Lower lobe of right lung (tissue), 2 donors: ENCODE results near the gene PACS2. TPM values are rescaled to one million over a fixed set of nuclear protein-coding genes. Genes with fewer than 3 reads are reported as not detected.

ENCODE experiments used
- ATAC-seq, 2 donors: fragments of 200-7000 bp; cut with Tn5 transposase; one replicate each; pipeline ENCODE4 v1.9.1; 2020 to 2022; ENCODE audit warnings: mild to moderate bottlenecking in 2 of 2, moderate library complexity in 2 of 2
- DNase-seq: peaks from one replicate; pipeline ENCODE4 v3.0.0-alpha.2; 2020
- H3K27ac ChIP-seq: fragments of 200-600 bp; one replicate; pipeline ENCODE4 v1.8.0; 2022
- H3K27me3 ChIP-seq: fragments of 200-600 bp; one replicate; pipeline ENCODE4 v1.8.0; 2022; ENCODE audit warnings: low read depth
- H3K36me3 ChIP-seq: fragments of 200-600 bp; one replicate; pipeline ENCODE4 v1.8.0; 2022; ENCODE audit warnings: mild to moderate bottlenecking
- H3K4me1 ChIP-seq: fragments of 200-600 bp; one replicate; pipeline ENCODE4 v1.8.0; 2022
- H3K4me3 ChIP-seq: fragments of 200-600 bp; one replicate; pipeline ENCODE4 v1.8.0; 2022; ENCODE audit warnings: mild to moderate bottlenecking
- H3K9me3 ChIP-seq: fragments of 200-600 bp; one replicate; pipeline ENCODE4 v1.8.0; 2022
- CTCF ChIP-seq: fragments of 200-600 bp; IDR thresholded peaks from one replicate; pipeline ENCODE4 v1.8.0; 2022; ENCODE audit warnings: antibody characterized with exemption, mild to moderate bottlenecking
- intact Hi-C: fragments of 100-400 bp; cut with DNase I; formaldehyde crosslinking; loops from one replicate; pipeline ENCODE4 v1.11.0; 2022
- total RNA-seq: library from RNA; stranded (reverse); fragmentation: NEBNext Ultra II Directional; extraction: Animal tissue kit (Norgen Biotek cat#: 25700); gene quantifications from one replicate; pipeline ENCODE4 v1.2.1, GENCODE V29; 2021
- donor health status: DM: no; HTN: yes; CAD: no; lungs with severe emphysema.

PACS2 gene
- total RNA-seq, 1 donor from 2014 or later: 79.7 TPM

GRCh38 chr14:105322791-105323556 is 8.4 kb downstream of the PACS2 start:
- Histone ChIP-seq H3K27ac (no peak overlapping the region), H3K27me3 (no peaks in the 10 kb centered on the region), H3K4me3 (no peak overlapping the region), H3K9me3 (no peaks in the 10 kb centered on the region), H3K4me1 (peaks cover 13% of the 10 kb centered on the region), H3K36me3 (peaks cover 6% of the 10 kb centered on the region)
- intact Hi-C loops: no loop called here
- no peak for TF ChIP-seq CTCF
- DNase-seq (no peak), ATAC-seq (no peak)

GRCh38 chr14:105323663-105324062 is 9.1 kb downstream of the PACS2 start:
- Histone ChIP-seq H3K36me3 (peaks cover 6% of the 10 kb centered on the region), H3K27me3 (no peaks in the 10 kb centered on the region), H3K27ac (no peak overlapping the region), H3K4me3 (no peak overlapping the region), H3K4me1 (peaks cover 14% of the 10 kb centered on the region), H3K9me3 (no peaks in the 10 kb centered on the region)
- intact Hi-C loops: no loop called here
- no peak for DNase-seq
- ATAC-seq: peak in 1 of 2 donors; percentile 19
- TF ChIP-seq CTCF: no peak

- Histone ChIP-seq H3K9me3 (no peaks in the 10 kb centered on the region), H3K4me3 (no peak overlapping the region), H3K36me3 (peaks cover 6% of the 10 kb centered on the region), H3K27me3 (no peaks in the 10 kb centered on the region), H3K4me1 (peaks cover 20% of the 10 kb centered on the region), H3K27ac (no peak overlapping the region)
- no peak for ATAC-seq
- intact Hi-C loops: no loop called here
- no peak for TF ChIP-seq CTCF
- DNase-seq: no peak
Observed at GRCh38 chr14:105324080-105324778, 9.7 kb downstream of the PACS2 start.

GRCh38 chr14:105324871-105325270 is 10.3 kb downstream of the PACS2 start:
- Histone ChIP-seq H3K27me3 (no peaks in the 10 kb centered on the region), H3K36me3 (peaks cover 6% of the 10 kb centered on the region), H3K27ac (no peak overlapping the region), H3K4me1 (peaks cover 26% of the 10 kb centered on the region), H3K4me3 (no peak overlapping the region), H3K9me3 (no peaks in the 10 kb centered on the region)
- no peak for TF ChIP-seq CTCF
- ATAC-seq (no peak), DNase-seq (no peak)
- intact Hi-C loops: no loop called here

GRCh38 chr14:105325303-105325702 is 10.8 kb downstream of the PACS2 start:
- Histone ChIP-seq H3K36me3 (peaks cover 6% of the 10 kb centered on the region), H3K9me3 (no peaks in the 10 kb centered on the region), H3K4me1 (peaks cover 28% of the 10 kb centered on the region), H3K4me3 (no peak overlapping the region), H3K27me3 (no peaks in the 10 kb centered on the region), H3K27ac (no peak overlapping the region)
- no peak for DNase-seq
- ATAC-seq: no peak
- no peak for TF ChIP-seq CTCF
- intact Hi-C loops: no loop called here
